GM12873 (cell line): ENCODE measurements around the gene LTB.

Experiments used
- TF ChIP-seq, protein P1 (sequence below): IDR thresholded peaks from 2 replicates; pipeline ENCODE4 v1.5.1; 2012; ENCODE audit warnings: low read depth, mild to moderate bottlenecking, moderate library complexity, low read length, control low read depth; ENCODE audit not compliant: insufficient read depth; ENCODE audit errors: missing control alignments

LTB gene

DNA sequence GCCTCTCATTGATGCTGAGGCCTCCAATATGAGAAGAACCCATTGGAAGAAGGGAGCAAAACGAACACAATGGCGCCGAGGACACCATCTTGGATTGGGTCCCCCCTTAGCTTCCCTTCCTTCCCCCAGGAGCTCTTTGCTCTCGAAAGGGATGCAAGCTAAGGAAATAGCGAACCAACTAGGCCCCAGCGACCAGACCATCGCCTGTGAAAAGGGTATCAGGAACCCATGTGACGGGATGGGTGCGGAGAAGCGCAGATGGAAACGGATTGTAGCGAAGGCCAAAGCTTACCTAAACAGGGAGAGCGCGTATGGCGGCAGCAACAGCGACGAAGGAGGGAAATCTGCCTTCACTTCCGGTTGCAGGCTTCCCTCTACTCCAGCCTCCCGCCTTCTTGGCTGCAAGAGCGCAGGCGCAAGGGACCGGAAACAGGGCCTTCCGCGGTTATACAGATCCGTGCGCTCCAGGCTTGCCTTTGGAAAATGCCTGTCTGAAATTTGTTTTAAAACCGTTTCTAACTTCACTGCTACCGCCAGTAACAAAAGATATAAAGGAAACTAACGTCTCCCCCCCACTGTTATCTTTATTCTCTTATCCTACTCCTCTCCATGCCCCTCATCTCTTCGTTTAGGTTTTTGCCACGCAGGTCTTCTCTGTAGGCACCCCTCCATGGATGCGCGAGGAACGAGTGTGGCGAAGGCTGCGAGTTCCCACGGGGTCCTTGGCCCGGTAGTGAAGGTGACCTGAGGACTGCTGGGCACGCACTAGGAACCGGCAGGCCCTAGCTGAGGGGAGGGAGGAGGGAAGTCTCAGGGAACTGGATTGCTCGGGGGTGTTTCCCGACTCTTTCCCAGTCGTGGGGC is 40.3 kb downstream of the LTB start, which contains the start of gene DDX39B:
Gene DDX39B (minus strand): TSS at position 346 of the 864 bp plus-strand sequence. CDS start 1,471 bp downstream, outside the sequence.
- TF ChIP-seq, protein P1, sequence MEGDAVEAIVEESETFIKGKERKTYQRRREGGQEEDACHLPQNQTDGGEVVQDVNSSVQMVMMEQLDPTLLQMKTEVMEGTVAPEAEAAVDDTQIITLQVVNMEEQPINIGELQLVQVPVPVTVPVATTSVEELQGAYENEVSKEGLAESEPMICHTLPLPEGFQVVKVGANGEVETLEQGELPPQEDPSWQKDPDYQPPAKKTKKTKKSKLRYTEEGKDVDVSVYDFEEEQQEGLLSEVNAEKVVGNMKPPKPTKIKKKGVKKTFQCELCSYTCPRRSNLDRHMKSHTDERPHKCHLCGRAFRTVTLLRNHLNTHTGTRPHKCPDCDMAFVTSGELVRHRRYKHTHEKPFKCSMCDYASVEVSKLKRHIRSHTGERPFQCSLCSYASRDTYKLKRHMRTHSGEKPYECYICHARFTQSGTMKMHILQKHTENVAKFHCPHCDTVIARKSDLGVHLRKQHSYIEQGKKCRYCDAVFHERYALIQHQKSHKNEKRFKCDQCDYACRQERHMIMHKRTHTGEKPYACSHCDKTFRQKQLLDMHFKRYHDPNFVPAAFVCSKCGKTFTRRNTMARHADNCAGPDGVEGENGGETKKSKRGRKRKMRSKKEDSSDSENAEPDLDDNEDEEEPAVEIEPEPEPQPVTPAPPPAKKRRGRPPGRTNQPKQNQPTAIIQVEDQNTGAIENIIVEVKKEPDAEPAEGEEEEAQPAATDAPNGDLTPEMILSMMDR, result no peak

DNA sequence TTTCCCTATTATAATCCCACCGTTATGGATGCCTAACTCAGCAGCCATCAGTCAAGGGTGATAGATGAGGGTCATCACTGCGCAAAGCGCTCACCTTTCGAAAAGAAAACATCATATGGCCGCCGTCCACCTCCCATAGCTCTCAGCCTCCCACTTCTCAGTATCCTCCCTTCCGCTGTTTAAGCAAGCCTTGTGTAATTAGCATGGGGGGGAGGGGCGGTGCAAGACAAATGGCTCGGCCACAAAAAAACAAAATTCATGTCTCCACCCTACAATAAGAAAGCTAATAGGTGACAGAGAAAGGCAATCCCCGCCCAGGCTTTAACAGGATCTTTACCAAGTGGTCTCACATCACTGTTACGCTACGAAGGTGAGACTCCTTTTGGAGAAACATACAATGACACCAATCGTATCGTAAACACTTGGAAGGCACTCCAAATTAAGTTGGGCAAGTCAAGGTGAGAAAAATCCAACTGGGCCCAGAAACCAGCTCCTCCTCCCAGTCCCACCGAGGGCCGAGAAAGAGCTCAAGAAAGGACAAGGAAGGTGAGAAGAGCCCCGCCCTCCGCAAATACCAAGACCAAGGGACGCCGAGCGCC is 41.1 kb downstream of the LTB start:
- TF ChIP-seq, protein P1, result no peak

DNA sequence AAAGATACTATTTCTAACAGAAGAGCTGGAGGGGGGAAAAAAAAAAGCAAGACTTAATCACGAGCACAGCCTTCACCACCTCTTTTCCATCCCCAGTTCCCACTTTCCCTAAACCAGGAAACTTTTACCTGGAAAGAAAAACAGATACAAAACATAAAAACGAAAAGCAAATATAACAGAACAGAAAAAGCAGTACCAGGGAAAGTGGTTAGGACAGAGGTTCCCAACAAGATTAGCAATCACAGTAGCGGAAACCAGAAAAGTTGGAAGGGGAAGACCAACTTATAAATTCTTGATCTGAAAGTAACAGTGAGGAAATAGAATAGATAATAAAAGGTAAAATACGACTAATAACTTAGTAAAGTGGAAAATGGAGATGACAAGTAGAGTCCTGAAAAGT is 41.6 kb downstream of the LTB start:
- TF ChIP-seq, protein P1, result no peak

DNA sequence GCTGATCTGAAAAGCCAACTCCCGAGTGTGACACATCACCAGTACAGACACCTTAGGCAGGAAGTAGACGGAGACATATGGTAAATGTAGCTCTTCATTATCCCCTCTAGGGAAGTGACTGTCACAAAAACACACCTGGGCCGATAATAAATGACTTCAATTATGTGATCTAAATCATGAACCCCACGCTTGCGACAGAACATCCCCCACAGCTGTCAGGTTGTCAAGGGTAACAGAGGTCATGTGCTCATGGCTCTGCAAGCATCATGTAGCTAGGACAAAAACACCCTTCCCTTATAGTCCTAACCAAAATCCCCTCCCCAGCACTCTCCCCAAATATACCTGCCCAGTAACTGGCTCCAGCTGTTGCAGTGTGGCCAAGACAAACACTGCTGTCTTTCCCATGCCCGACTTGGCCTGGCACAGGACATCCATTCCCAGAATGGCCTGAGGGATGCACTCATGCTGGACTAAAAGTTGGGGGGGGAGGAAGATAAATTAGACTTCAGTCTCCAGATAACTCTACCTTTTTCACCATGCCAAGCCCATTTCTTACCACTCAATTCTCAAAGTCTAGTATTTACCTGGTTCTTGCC is 43.3 kb downstream of the LTB start:
- TF ChIP-seq, protein P1, result no peak

DNA sequence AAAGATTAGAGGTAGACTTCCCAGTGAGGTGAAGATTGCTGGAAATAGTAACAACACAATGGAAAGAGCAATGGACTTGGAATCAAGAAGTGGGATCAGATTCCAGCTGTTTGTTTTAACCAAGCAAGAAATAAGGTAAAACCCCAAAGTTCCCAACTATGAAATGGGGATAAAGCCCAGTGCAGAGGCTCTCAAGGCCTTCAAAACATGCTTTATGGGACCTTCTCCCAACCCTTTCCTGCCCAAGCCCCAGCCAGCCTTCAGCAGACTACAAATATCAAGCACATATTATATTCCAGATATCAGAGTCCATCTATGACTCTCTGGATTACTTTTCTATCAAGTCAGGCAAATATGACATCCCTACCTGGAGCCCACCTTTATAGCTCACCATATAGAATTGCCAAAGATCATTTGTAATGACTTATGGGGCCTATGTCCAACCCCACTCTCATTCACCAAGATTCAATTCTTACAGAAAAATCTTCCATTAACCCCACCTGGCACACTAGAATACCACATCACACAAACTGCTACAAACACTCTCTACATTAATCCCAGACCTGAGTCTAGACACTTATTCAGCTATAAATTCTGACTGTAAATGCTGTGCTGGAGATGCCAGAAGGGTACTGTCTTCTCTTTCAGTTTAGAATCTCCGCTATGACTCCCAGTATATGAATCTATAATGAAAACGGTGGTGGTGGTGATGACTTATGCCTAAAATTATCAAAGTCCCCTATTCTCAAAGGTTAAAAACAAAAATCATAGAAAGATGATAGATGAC is 46.5 kb downstream of the LTB start:
- TF ChIP-seq, protein P1, result no peak

DNA sequence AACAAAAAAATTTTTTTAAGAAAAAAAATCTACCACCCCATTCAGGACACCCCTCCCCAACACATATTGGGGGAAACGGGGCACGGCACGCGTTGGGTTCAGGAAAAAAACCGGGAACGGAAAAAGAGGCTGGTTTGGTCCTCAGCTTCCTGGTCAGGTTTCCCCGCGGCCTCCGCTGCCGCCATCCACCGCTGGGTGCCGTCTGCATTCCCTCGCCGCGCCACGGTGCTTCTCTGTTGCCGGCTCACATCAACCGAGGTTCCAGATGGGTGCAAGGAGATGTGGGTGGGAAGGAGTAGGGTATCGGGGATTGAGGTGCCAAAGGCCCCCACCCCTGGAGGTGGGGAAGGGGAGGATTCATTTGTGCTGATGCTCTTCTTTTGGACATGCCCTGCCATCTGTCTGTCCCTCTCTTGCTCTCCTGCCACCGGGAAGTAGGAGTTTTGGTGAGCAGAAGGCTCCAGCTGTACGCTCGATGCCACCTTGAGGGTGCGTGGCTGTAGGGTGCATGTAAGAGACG is 47.6 kb downstream of the LTB start:
- TF ChIP-seq, protein P1, result no peak

DNA sequence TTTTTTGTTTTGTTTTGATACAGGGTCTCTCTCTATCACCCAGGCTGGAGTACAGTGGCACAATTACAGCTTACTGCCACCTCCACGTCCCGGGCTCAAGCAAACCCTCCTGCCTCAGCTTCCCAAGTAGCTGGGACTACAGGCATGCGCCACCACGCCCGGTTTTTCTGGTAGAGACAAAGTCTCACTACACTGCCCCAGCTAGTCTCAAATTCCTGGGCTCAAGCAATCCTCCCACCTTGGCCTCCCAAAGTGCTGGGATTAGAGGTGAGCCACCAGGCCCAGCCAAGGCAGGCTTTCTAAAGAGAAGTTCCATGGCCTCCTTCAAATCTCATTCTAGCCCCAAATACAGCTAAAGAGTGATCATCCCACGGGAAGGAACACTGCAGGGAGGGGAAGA is 48.2 kb downstream of the LTB start:
- TF ChIP-seq, protein P1, result no peak
